Caco-2 (cell line): ENCODE measurements around the gene CDHR2. TPM values are rescaled to one million over a fixed set of nuclear protein-coding genes. Genes with fewer than 3 reads are reported as not detected.

Source experiments
- BruUV-seq: library from RNA; stranded (reverse); fragments of 400-500 nt; replicated peaks from 2 replicates; lab custom pipeline; 2021; lab: Mats Ljungman, UMichigan
- CTCF ChIA-PET: fragments of 300-600 bp; sonication (Branson Sonifier 250); formaldehyde crosslinking; loops from one replicate; lab custom pipeline; 2022; ENCODE audit warnings: antibody characterized with exemption; lab: Charles Lee
- POLR2A ChIA-PET: fragments of 300-600 bp; sonication (Branson Sonifier 250); formaldehyde crosslinking; loops from one replicate; lab custom pipeline; 2022; ENCODE audit warnings: antibody characterized with exemption; lab: Charles Lee
- DNase-seq, 2 experiments: peaks; one replicate each; pipeline versions ENCODE4 v3.0.0 to v3.0.0-alpha.2; 2020 to 2022
- H3K27me3 ChIP-seq: replicated peaks from 2 replicates; pipeline ENCODE4 v1.6.0; 2011; ENCODE audit warnings: low read length; ENCODE audit not compliant: control insufficient read depth, insufficient read depth
- H3K36me3 ChIP-seq: 2 replicates; pipeline ENCODE4 v1.5.1; 2011; ENCODE audit warnings: low read length; ENCODE audit not compliant: control insufficient read depth, insufficient read depth
- H3K4me1 ChIP-seq: fragments of 250-450 bp; sonication (Bioruptor Pico); 2 replicates; pipeline ENCODE4 v1.5.1; 2020; ENCODE audit warnings: mild to moderate bottlenecking
- H3K4me3 ChIP-seq: 2 replicates; pipeline ENCODE4 v1.5.1; 2011; ENCODE audit warnings: low read depth, mild to moderate bottlenecking, control low read depth, low read length
- H3K9me3 ChIP-seq: fragments of 250-450 bp; sonication (Bioruptor Pico); 2 replicates; pipeline ENCODE4 v1.5.1; 2020; ENCODE audit warnings: mild to moderate bottlenecking, moderate library complexity
- H3K27ac Mint-ChIP-seq: one replicate; pipeline ENCODE4 v1.8.0; 2022; ENCODE audit warnings: mixed read lengths; ENCODE audit not compliant: unreplicated experiment
- H3K27me3 Mint-ChIP-seq: one replicate; pipeline ENCODE4 v1.8.0; 2022; ENCODE audit warnings: mixed read lengths; ENCODE audit not compliant: insufficient read depth, unreplicated experiment
- H3K36me3 Mint-ChIP-seq: one replicate; pipeline ENCODE4 v1.8.0; 2022; ENCODE audit warnings: mild to moderate bottlenecking, mixed read lengths; ENCODE audit not compliant: insufficient read depth, unreplicated experiment
- H3K4me1 Mint-ChIP-seq: one replicate; pipeline ENCODE4 v1.8.0; 2022; ENCODE audit warnings: low read depth, mixed read lengths; ENCODE audit not compliant: unreplicated experiment
- H3K4me3 Mint-ChIP-seq: one replicate; pipeline ENCODE4 v1.8.0; 2022; ENCODE audit warnings: mild to moderate bottlenecking, moderate library complexity, mixed read lengths; ENCODE audit not compliant: unreplicated experiment
- H3K9me3 Mint-ChIP-seq: one replicate; pipeline ENCODE4 v1.8.0; 2022; ENCODE audit warnings: mixed read lengths; ENCODE audit not compliant: unreplicated experiment
- CTCF ChIP-seq, 2 experiments: fragments of 200-600 bp in 1 of 2; IDR thresholded peaks; 1 replicate in 1 of 2; 2 replicates in 1 of 2; pipeline versions ENCODE4 v1.5.1 to v1.8.0; 2011 to 2022; ENCODE audit warnings: antibody characterized with exemption in 1 of 2, control low read depth in 1 of 2, inconsistent platforms in 1 of 2, low read depth in 1 of 2, low read length in 1 of 2, mild to moderate bottlenecking in 1 of 2, moderate library complexity in 1 of 2; ENCODE audit not compliant: insufficient read depth in 1 of 2, severe bottlenecking in 1 of 2, unreplicated experiment in 1 of 2
- intact Hi-C: fragments of 100-400 bp; cut with micrococcal nuclease; formaldehyde crosslinking; loops from one replicate; pipeline ENCODE4 v1.10.0; 2022; ENCODE audit not compliant: unreplicated experiment
- total RNA-seq: library from RNA; stranded (reverse); gene quantifications from 2 replicates; pipeline ENCODE4 v1.2.3, GENCODE V29; 2022

Gene CDHR2
- total RNA-seq, 1 experiment from 2014 or later: 0.59 TPM

- POLR2A ChIA-PET: no interaction called here
- no peaks in the 10 kb centered on the region for H3K9me3 Mint-ChIP-seq
- CTCF ChIA-PET: no interaction called here
- TF ChIP-seq CTCF (IDR thresholded peaks at IDR 0.05; ENCODE audit: insufficient read depth in 1 of 2, low read depth in 1 of 2, low read length in 1 of 2, severe bottlenecking in 1 of 2, unreplicated experiment in 1 of 2): no peak
- no peak for DNase-seq
- no TSS peak for BruUV-seq
- no peaks in the 10 kb centered on the region for H3K27me3 Mint-ChIP-seq
- H3K4me3 Mint-ChIP-seq: no peak overlapping the region
- no peaks in the 10 kb centered on the region for H3K9me3 ChIP-seq
- no peaks in the 10 kb centered on the region for H3K4me1 ChIP-seq
- peaks cover 56% of the 10 kb centered on the region for H3K36me3 Mint-ChIP-seq
- H3K27me3 ChIP-seq: no peaks in the 10 kb centered on the region
- no peak overlapping the region for H3K27ac Mint-ChIP-seq
- peaks cover 10% of the 10 kb centered on the region for H3K36me3 ChIP-seq
- H3K4me1 Mint-ChIP-seq: peaks cover 9% of the 10 kb centered on the region
- H3K4me3 ChIP-seq: no peak overlapping the region
- intact Hi-C loops: no loop called here
These were observed 15.8 kb upstream of the CDHR2 start for GRCh38 chr5:176533390-176533789.

DNA sequence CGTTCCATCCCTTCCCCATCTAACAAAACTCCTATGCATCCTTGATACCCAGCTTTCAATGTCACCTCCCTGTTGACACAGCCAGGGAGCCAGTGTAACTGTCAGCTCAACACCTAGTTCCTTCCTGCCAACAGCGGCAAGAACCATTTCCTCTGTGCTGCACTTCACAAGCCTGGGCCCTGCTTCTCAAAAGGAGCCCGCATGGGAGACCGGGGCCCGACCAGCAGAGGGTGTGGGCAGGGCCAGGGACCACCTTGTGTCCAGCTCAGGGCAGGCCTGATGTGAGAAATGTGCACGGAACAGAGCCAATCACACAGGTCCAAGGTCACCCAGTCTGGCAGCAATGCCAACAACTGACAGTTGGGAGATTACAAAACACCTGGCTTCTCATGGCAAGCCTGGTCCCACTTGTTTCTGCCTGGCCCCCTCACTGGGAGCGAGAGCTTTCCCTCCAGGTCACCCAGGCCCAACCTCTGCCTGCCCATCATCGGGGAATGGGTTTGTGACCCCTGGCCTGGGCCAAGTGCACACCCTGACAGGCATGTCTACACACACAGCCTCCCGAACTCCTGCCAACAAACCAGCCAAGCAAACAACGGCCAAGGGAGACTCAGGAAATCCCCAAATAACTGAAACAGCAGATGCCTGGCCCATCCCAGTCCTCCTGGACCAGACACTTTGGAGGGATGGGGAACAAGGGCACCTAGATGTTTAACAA is 15.1 kb upstream of the CDHR2 start:
- BruUV-seq: no TSS peak
- Mint-ChIP-seq H3K27ac (no peak overlapping the region), H3K4me1 (peaks cover 15% of the 10 kb centered on the region), H3K9me3 (no peaks in the 10 kb centered on the region), H3K4me3 (no peak overlapping the region), H3K27me3 (no peaks in the 10 kb centered on the region), H3K36me3 (peaks cover 53% of the 10 kb centered on the region)
- DNase-seq: no peak
- ChIA-PET CTCF (no interaction called here), POLR2A (interaction anchor here (1.0 kb wide), 1 partner anchor 9 kb away, joined by 4 read pairs; no protein-coding TSS in a partner anchor)
- Histone ChIP-seq H3K4me3 (no peak overlapping the region), H3K9me3 (no peaks in the 10 kb centered on the region), H3K27me3 (no peaks in the 10 kb centered on the region), H3K4me1 (no peaks in the 10 kb centered on the region), H3K36me3 (peaks cover 10% of the 10 kb centered on the region)
- intact Hi-C loops: no loop called here
- TF ChIP-seq CTCF (IDR thresholded peaks at IDR 0.05; ENCODE audit: insufficient read depth in 1 of 2, low read depth in 1 of 2, low read length in 1 of 2, severe bottlenecking in 1 of 2, unreplicated experiment in 1 of 2): no peak

DNA sequence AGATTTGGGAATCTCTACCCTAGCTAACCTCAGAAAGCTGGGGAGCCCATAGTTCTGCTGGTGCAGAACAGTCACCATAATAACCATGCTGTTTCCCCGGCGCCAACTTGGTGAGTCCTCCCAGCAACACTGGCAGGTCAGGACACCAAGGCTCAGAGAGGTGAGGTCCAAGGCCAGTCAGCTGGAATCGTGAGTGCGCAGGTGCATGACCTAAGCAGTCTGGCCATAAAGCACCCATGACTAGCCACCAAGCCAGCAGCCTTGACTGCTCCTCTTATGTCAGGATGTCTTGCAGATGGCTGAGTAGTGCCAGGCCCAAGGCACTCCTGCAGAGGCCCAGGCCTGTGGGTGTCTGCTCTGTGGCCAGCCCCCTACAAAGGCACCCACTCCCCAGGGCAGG is 14.5 kb upstream of the CDHR2 start:
- no peaks in the 10 kb centered on the region for H3K9me3 Mint-ChIP-seq
- BruUV-seq: no TSS peak
- H3K27ac Mint-ChIP-seq: no peak overlapping the region
- Histone ChIP-seq H3K27me3 (no peaks in the 10 kb centered on the region), H3K36me3 (peaks cover 7% of the 10 kb centered on the region; the same call in 1 of the 2 replicates), H3K4me3 (no peak overlapping the region; the same call in 1 of the 2 replicates), H3K9me3 (no peaks in the 10 kb centered on the region), H3K4me1 (no peaks in the 10 kb centered on the region)
- H3K4me1 Mint-ChIP-seq: peaks cover 15% of the 10 kb centered on the region
- H3K4me3 Mint-ChIP-seq: peak overlapping the region; percentile 96
- no peak for DNase-seq
- no peak for TF ChIP-seq CTCF (IDR thresholded peaks at IDR 0.05; ENCODE audit: insufficient read depth in 1 of 2, low read depth in 1 of 2, low read length in 1 of 2, severe bottlenecking in 1 of 2, unreplicated experiment in 1 of 2)
- POLR2A ChIA-PET: interaction anchor here (1.0 kb wide), 1 partner anchor 9 kb away, joined by 4 read pairs; no protein-coding TSS in a partner anchor
- peaks cover 49% of the 10 kb centered on the region for H3K36me3 Mint-ChIP-seq
- intact Hi-C loops: loop anchor here (5.0 kb wide), 1 partner anchor 1897 kb away; no protein-coding TSS in a partner anchor
- CTCF ChIA-PET: interaction anchor here (1.2 to 1.5 kb wide), 3 partner anchors 9 to 126 kb away, joined by 3 to 5 read pairs (median 4); partner anchors contain the start of gene CLTB
- no peaks in the 10 kb centered on the region for H3K27me3 Mint-ChIP-seq
